Activated CD8-positive, alpha-beta T cell treated with anti-CD3 and anti-CD28 coated beads for 36 hours (primary cell): Measurements from ENCODE around the gene OXCT2. TPM values are rescaled to one million over a fixed set of nuclear protein-coding genes. Genes with fewer than 3 reads are reported as not detected.

Experiments used
- ATAC-seq: fragments of 200-7000 bp; cut with Tn5 transposase; one replicate; pipeline ENCODE4 v1.10.0; 2021; ENCODE audit warnings: mild to moderate bottlenecking, moderate library complexity
- CTCF ChIA-PET: fragments of 350-600 bp; sonication (Branson Sonifier 250); formaldehyde crosslinking; loops from one replicate; lab custom pipeline; 2021; ENCODE audit warnings: antibody characterized with exemption; lab: Charles Lee
- POLR2A ChIA-PET: fragments of 350-600 bp; sonication (Branson Sonifier 250); formaldehyde crosslinking; loops from one replicate; lab custom pipeline; 2021; ENCODE audit warnings: antibody characterized with exemption; lab: Charles Lee
- DNase-seq: peaks from one replicate; pipeline ENCODE4 v3.0.0-alpha.2; 2020
- H3K27ac Mint-ChIP-seq: one replicate; pipeline ENCODE4 v1.8.0; 2021; ENCODE audit warnings: mild to moderate bottlenecking, mixed read lengths
- H3K27me3 Mint-ChIP-seq: one replicate; pipeline ENCODE4 v1.8.0; 2021; ENCODE audit warnings: mixed read lengths
- H3K36me3 Mint-ChIP-seq: one replicate; pipeline ENCODE4 v1.8.0; 2021; ENCODE audit warnings: low read depth, mixed read lengths
- H3K4me1 Mint-ChIP-seq: one replicate; pipeline ENCODE4 v1.8.0; 2021; ENCODE audit warnings: low read depth, mixed read lengths
- H3K4me3 Mint-ChIP-seq: one replicate; pipeline ENCODE4 v1.8.0; 2021; ENCODE audit warnings: mild to moderate bottlenecking, moderate library complexity, mixed read lengths
- H3K9me3 Mint-ChIP-seq: one replicate; pipeline ENCODE4 v1.8.0; 2021; ENCODE audit warnings: mixed read lengths
- CTCF ChIP-seq: fragments of 200-600 bp; IDR thresholded peaks from one replicate; pipeline ENCODE4 v1.8.0; 2022; ENCODE audit warnings: antibody characterized with exemption, mild to moderate bottlenecking
- intact Hi-C: fragments of 100-400 bp; cut with micrococcal nuclease; formaldehyde crosslinking; loops from one replicate; pipeline ENCODE4 v1.10.0; 2022
- total RNA-seq, 2 experiments: library from RNA; stranded (reverse); gene quantifications; one replicate each; pipeline ENCODE4 v1.2.3, GENCODE V29; 2021

The OXCT2 gene
- total RNA-seq, 2 experiments from 2014 or later: 2.7 to 4.2 TPM

- POLR2A ChIA-PET: interaction anchor here (1.0 to 1.2 kb wide), 2 partner anchors 86 to 195 kb away, joined by 3 to 6 read pairs; partner anchors contain the start of gene MYCL
Measured at GRCh38 chr1:39816415-39817090, 45.4 kb upstream of the OXCT2 start.

DNA sequence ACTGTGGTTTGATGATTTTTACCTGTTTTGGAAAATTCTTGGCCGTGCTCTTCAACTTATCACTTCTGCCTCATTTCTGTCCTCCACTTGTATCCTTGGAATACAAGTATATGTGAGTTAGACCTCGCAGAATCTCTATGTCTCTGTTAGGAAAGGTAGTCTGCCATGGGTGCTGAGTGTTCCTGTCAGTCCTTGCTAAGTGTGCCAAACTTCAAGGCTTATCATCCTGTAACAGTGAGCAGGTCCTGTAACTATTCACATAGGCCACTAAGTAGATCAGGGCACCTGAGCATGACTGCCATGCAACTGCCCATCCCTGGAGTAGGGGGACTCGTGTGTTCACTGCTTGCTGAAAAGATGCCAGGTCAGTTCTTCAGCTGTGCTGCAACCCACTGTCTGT, 41.8 kb upstream of the OXCT2 start:
- POLR2A ChIA-PET: no interaction called here
- H3K4me3 Mint-ChIP-seq: no peak overlapping the region
- intact Hi-C loops: loop anchor here (10.0 kb wide), 1 partner anchor 222 kb away; no protein-coding TSS in a partner anchor
- TF ChIP-seq CTCF: no peak
- H3K4me1 Mint-ChIP-seq: peaks cover 14% of the 10 kb centered on the region
- peaks cover 7% of the 10 kb centered on the region for H3K27me3 Mint-ChIP-seq
- H3K27ac Mint-ChIP-seq: no peak overlapping the region
- CTCF ChIA-PET: no interaction called here
- no peak for ATAC-seq
- H3K9me3 Mint-ChIP-seq: no peaks in the 10 kb centered on the region
- no peaks in the 10 kb centered on the region for H3K36me3 Mint-ChIP-seq
- DNase-seq: no peak

More at GRCh38 chr1:39816415-39817090, 45.4 kb upstream of the OXCT2 start:
- TF ChIP-seq CTCF: peak; percentile 77
- Mint-ChIP-seq H3K36me3 (no peaks in the 10 kb centered on the region), H3K4me3 (peak overlapping the region; percentile 39), H3K4me1 (peaks cover 14% of the 10 kb centered on the region), H3K27me3 (peaks cover 16% of the 10 kb centered on the region), H3K9me3 (no peaks in the 10 kb centered on the region), H3K27ac (no peak overlapping the region)
- intact Hi-C loops: loop anchor here (5.0 to 10.0 kb wide), 3 partner anchors 86 to 218 kb away; partner anchors contain the start of gene MYCL
- ATAC-seq (peak; percentile 82), DNase-seq (peak; percentile 69)
- CTCF ChIA-PET: interaction anchor here (0.7 to 4.1 kb wide), 17 partner anchors 16 to 229 kb away, joined by 3 to 36 read pairs (median 4); partner anchors contain the start of gene MYCL

DNA sequence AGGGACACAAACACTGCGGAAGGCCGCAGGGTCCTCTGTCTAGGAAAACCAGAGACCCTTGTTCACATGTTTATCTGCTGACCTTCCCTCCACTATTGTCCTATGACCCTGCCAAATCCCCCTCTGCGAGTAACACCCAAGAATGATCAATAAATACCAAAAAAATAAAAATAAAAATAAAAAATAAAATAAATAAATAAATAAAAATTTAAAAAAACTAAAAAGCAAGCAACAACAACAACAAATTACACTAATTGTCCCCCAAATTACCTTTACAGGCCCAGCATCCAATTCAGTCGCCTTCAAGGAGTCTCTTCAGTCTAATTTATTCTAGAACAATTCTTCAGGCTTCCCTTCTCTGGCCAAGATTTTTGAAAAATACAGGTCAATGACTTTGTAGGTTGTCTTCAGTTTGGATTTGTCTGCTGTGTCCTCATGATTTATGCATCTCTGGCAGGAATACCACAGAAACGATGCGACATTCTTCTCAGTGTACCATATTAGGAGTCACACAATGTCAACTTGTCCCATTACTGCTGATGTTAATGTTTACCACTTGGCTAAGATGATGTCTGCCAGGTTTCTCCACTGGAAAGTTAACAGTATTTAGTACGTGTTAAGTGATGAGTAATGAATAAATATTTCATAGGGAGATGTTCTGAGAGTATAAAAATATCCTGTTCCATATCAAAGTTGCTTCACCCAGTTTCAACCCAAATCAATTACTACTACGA, 37.8 kb upstream of the OXCT2 start:
- peaks cover 3% of the 10 kb centered on the region for H3K9me3 Mint-ChIP-seq
- TF ChIP-seq CTCF: no peak
- H3K4me1 Mint-ChIP-seq: no peaks in the 10 kb centered on the region
- ATAC-seq (no peak), DNase-seq (no peak)
- H3K27me3 Mint-ChIP-seq: no peaks in the 10 kb centered on the region
- ChIA-PET CTCF (no interaction called here), POLR2A (no interaction called here)
- H3K4me3 Mint-ChIP-seq: no peak overlapping the region
- H3K27ac Mint-ChIP-seq: no peak overlapping the region
- intact Hi-C loops: no loop called here
- peaks cover 3% of the 10 kb centered on the region for H3K36me3 Mint-ChIP-seq

DNA sequence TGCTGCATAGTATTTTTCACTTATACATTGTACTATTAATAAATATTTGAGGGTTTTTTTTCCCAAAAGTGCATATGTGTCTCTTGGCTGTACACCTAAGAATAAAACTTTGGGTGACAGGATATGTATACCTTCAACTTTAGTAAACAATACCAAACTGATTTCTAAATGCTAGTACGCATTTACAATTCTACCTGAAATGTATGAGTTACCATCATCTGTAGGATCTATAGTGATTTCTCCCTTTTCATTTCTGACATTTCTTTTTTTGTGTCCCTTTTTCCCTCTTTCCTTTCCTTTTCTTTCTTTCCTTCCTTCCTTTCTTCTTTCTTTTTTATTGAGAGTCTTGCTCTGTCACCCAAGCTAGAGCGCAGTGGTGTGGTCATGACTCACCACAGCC, 34.2 kb upstream of the OXCT2 start:
- DNase-seq: no peak
- POLR2A ChIA-PET: interaction anchor here (0.6 kb wide), 1 partner anchor 1699 kb away, joined by 4 read pairs; no protein-coding TSS in a partner anchor
- Mint-ChIP-seq H3K4me1 (no peaks in the 10 kb centered on the region), H3K9me3 (peaks cover 3% of the 10 kb centered on the region), H3K4me3 (no peak overlapping the region), H3K27me3 (no peaks in the 10 kb centered on the region), H3K27ac (no peak overlapping the region), H3K36me3 (peaks cover 3% of the 10 kb centered on the region)
- no peak for ATAC-seq
- CTCF ChIA-PET: interaction anchor here (1.5 kb wide), 1 partner anchor 97 kb away, joined by 3 read pairs; no protein-coding TSS in a partner anchor
- intact Hi-C loops: no loop called here
- no peak for TF ChIP-seq CTCF
